ENCODE data around the gene CLECL1. TPM values are rescaled to one million over a fixed set of nuclear protein-coding genes. Genes with fewer than 3 reads are reported as not detected.

Gene CLECL1
- total RNA-seq, 6 experiments from 2014 or later: not detected

GRCh38 chr12:9701380-9702154, 31.3 kb downstream of the CLECL1 start:
- Mint-ChIP-seq H3K27me3 (ENCODE audit: insufficient read depth) (no peaks in the 10 kb centered on the region; the same call in 1 of the 2 replicates), H3K9me3 (no peaks in the 10 kb centered on the region), H3K36me3 (ENCODE audit: low read depth) (no peaks in the 10 kb centered on the region), H3K27ac (no peak overlapping the region), H3K4me1 (ENCODE audit: low read depth) (peaks cover 15% of the 10 kb centered on the region), H3K4me3 (no peak overlapping the region)
- DNase-seq: no peak
- TF ChIP-seq CTCF (IDR thresholded peaks at IDR 0.05): no peak

- Mint-ChIP-seq H3K4me3 (no peak overlapping the region), H3K4me1 (ENCODE audit: low read depth) (peaks cover 15% of the 10 kb centered on the region), H3K36me3 (ENCODE audit: low read depth) (peaks cover 4% of the 10 kb centered on the region), H3K27ac (no peak overlapping the region), H3K27me3 (ENCODE audit: insufficient read depth) (no peaks in the 10 kb centered on the region; the same call in 1 of the 2 replicates), H3K9me3 (no peaks in the 10 kb centered on the region)
- no peak for DNase-seq
- no peak for TF ChIP-seq CTCF (IDR thresholded peaks at IDR 0.05)
These were observed 32.3 kb downstream of the CLECL1 start for GRCh38 chr12:9700606-9700956.

GRCh38 chr12:9699898-9700605, 32.8 kb downstream of the CLECL1 start:
- Mint-ChIP-seq H3K27me3 (ENCODE audit: insufficient read depth) (no peaks in the 10 kb centered on the region; the same call in 1 of the 2 replicates), H3K4me1 (ENCODE audit: low read depth) (peaks cover 15% of the 10 kb centered on the region), H3K4me3 (no peak overlapping the region), H3K27ac (no peak overlapping the region), H3K9me3 (no peaks in the 10 kb centered on the region), H3K36me3 (ENCODE audit: low read depth) (peaks cover 9% of the 10 kb centered on the region)
- no peak for TF ChIP-seq CTCF (IDR thresholded peaks at IDR 0.05)
- peak; percentile 4 for DNase-seq

GRCh38 chr12:9699269-9699897, 33.5 kb downstream of the CLECL1 start:
- peaks cover 14% of the 10 kb centered on the region for H3K36me3 Mint-ChIP-seq (ENCODE audit: low read depth)
- no peaks in the 10 kb centered on the region for H3K9me3 Mint-ChIP-seq
- H3K27me3 Mint-ChIP-seq (ENCODE audit: insufficient read depth): no peaks in the 10 kb centered on the region; the same call in 1 of the 2 replicates
- H3K4me1 Mint-ChIP-seq (ENCODE audit: low read depth): peaks cover 15% of the 10 kb centered on the region
- H3K4me3 Mint-ChIP-seq: no peak overlapping the region
- TF ChIP-seq CTCF (IDR thresholded peaks at IDR 0.05): no peak
- DNase-seq: no peak
- H3K27ac Mint-ChIP-seq: no peak overlapping the region

- peaks cover 14% of the 10 kb centered on the region for H3K36me3 Mint-ChIP-seq (ENCODE audit: low read depth)
- H3K27me3 Mint-ChIP-seq (ENCODE audit: insufficient read depth): no peaks in the 10 kb centered on the region; the same call in 1 of the 2 replicates
- no peak for TF ChIP-seq CTCF (IDR thresholded peaks at IDR 0.05)
- H3K27ac Mint-ChIP-seq: no peak overlapping the region
- no peaks in the 10 kb centered on the region for H3K9me3 Mint-ChIP-seq
- no peak overlapping the region for H3K4me3 Mint-ChIP-seq
- H3K4me1 Mint-ChIP-seq (ENCODE audit: low read depth): peaks cover 15% of the 10 kb centered on the region
- DNase-seq: no peak
These were observed 34.2 kb downstream of the CLECL1 start for GRCh38 chr12:9698681-9699080.

Measured in HFFc6 (cell line).